ENCODE measurements around the gene INHBE. TPM values are rescaled to one million over a fixed set of nuclear protein-coding genes. Genes with fewer than 3 reads are reported as not detected.

INHBE gene
- total RNA-seq, 1 experiment from 2014 or later = 10.1 TPM

- no peak overlapping the region for H2BK5ac ChIP-seq (ENCODE audit: insufficient read length, low read length)
- no peak overlapping the region for H4K91ac ChIP-seq (ENCODE audit: insufficient read length, low read depth, low read length)
- no peaks in the 10 kb centered on the region for H3K27me3 ChIP-seq (ENCODE audit: insufficient read depth, low read length)
- Mint-ChIP-seq H3K9me3 (no peaks in the 10 kb centered on the region), H3K4me1 (peaks cover 22 to 24% of the 10 kb centered on the region in 2 experiments), H3K36me3 (ENCODE audit: insufficient read depth in 1 of 3, low read depth in 3 of 3) (peaks cover 0 to 21% (median 14%) of the 10 kb centered on the region in 3 experiments; a peak in 6 of 7 replicates), H3K27me3 (ENCODE audit: low read depth) (peaks cover 35% of the 10 kb centered on the region), H3K4me3 (peak overlapping the region; percentile 91 to 99), H3K27ac (peak overlapping the region; percentile 98 to 100 (median 99))
- no peak overlapping the region for H3K9ac ChIP-seq (ENCODE audit: extremely low read depth, insufficient read length, low read length)
- H4K20me1 ChIP-seq (ENCODE audit: control insufficient read depth, insufficient read depth, insufficient read length) = no peaks in the 10 kb centered on the region
- H3K27ac ChIP-seq (ENCODE audit: insufficient read length, low read depth, low read length) = peak overlapping the region; percentile 28
- H3T11ph ChIP-seq (ENCODE audit: low read length) = no peak overlapping the region
- H2AK5ac ChIP-seq (ENCODE audit: insufficient read length, low read length) = no peak overlapping the region
- peak; percentile 98 for DNase-seq
- no peaks in the 10 kb centered on the region for H3K79me1 ChIP-seq (ENCODE audit: insufficient read depth, low read depth, low read length, poor library complexity, severe bottlenecking)
- H2BK20ac ChIP-seq (ENCODE audit: low read depth, low read length, poor library complexity, severe bottlenecking) = no peak overlapping the region
- H3K9me3 ChIP-seq (ENCODE audit: control insufficient read depth, low read depth, low read length) = no peaks in the 10 kb centered on the region
- no peak overlapping the region for H2BK15ac ChIP-seq (ENCODE audit: low read depth, low read length)
- H2BK120ac ChIP-seq (ENCODE audit: low read depth, low read length, poor library complexity, severe bottlenecking) = no peak overlapping the region
- peaks cover 19% of the 10 kb centered on the region for H3K23me2 ChIP-seq (ENCODE audit: insufficient read length, low read depth, low read length, poor library complexity, severe bottlenecking)
- no peak overlapping the region for H2BK12ac ChIP-seq (ENCODE audit: insufficient read length, low read depth, low read length)
- H2AFZ ChIP-seq (ENCODE audit: low read length) = no peak overlapping the region
- H4K8ac ChIP-seq (replicated peaks; ENCODE audit: insufficient read length, low read depth, low read length) = no peak overlapping the region
- no CpG with 5 or more reads among the region's 28 CpGs for WGBS (ENCODE audit: extremely low coverage, insufficient read length, low lambda C conversion rate)
- H3K18ac ChIP-seq (ENCODE audit: insufficient read length, low read depth, low read length) = no peak overlapping the region
- no peaks in the 10 kb centered on the region for H3K79me2 ChIP-seq (ENCODE audit: insufficient read depth, low read length)
- H3K4me1 ChIP-seq (ENCODE audit: insufficient read depth, low read length) = no peaks in the 10 kb centered on the region
- H4K5ac ChIP-seq (ENCODE audit: insufficient read length, low read depth, low read length) = no peak overlapping the region
- no peak overlapping the region for H3K56ac ChIP-seq (ENCODE audit: insufficient read length, low read depth, low read length)
- no peak overlapping the region for H3K23ac ChIP-seq (ENCODE audit: insufficient read length, low read depth, low read length)
- H3K4me2 ChIP-seq (ENCODE audit: insufficient read depth, insufficient read length, low read length) = peak overlapping the region; percentile 63
- H3K4ac ChIP-seq (ENCODE audit: low read depth, low read length) = no peak overlapping the region
- H3K14ac ChIP-seq (ENCODE audit: insufficient read depth, low read length) = 0 out of 2 replicates have a peak overlapping the region, but pooled peaks have one; percentile 1
- peak; percentile 96 for TF ChIP-seq CTCF (conservative IDR thresholded peaks at IDR 0.05)
Measured at GRCh38 chr12:57462251-57462911, 7.3 kb downstream of the INHBE start.

Measured in H9 (cell line).